Measurements from ENCODE around the gene MICU2.

DNA sequence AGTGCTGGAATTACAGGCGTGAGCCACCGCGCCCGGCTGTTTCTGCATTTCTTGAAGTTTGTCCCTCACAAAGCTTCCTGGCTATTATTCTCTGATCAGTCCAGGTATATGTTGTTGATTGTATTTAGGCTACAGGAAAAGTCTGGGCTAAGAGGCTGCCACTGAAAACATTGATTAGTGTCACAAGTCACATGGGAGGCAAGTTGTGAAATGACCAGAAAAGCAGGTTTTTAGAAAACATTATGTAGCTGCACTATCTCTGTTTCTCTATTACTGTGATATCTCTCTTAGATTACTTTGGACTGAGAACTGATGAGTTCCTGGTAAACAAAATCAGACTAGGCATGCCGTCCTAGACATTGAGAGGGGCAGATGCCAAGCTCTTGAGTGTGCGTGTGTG, 128.9 kb downstream of the MICU2 start:
- TF ChIP-seq, protein P1, sequence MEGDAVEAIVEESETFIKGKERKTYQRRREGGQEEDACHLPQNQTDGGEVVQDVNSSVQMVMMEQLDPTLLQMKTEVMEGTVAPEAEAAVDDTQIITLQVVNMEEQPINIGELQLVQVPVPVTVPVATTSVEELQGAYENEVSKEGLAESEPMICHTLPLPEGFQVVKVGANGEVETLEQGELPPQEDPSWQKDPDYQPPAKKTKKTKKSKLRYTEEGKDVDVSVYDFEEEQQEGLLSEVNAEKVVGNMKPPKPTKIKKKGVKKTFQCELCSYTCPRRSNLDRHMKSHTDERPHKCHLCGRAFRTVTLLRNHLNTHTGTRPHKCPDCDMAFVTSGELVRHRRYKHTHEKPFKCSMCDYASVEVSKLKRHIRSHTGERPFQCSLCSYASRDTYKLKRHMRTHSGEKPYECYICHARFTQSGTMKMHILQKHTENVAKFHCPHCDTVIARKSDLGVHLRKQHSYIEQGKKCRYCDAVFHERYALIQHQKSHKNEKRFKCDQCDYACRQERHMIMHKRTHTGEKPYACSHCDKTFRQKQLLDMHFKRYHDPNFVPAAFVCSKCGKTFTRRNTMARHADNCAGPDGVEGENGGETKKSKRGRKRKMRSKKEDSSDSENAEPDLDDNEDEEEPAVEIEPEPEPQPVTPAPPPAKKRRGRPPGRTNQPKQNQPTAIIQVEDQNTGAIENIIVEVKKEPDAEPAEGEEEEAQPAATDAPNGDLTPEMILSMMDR (IDR thresholded peaks at IDR 0.05): no peak
- TF ChIP-seq POLR2A (IDR thresholded peaks at IDR 0.05) (no peak), POLR2AphosphoS5 (IDR thresholded peaks at IDR 0.05; ENCODE audit: insufficient read depth in 1 of 2, low read depth in 1 of 2) (no peak)
